Activated CD8-positive, alpha-beta T cell treated with anti-CD3 and anti-CD28 coated beads for 36 hours (primary cell): ENCODE measurements around the gene SERPINA4. TPM values are rescaled to one million over a fixed set of nuclear protein-coding genes. Genes with fewer than 3 reads are reported as not detected.
"Not testable (repeated sequence)": the region's sequence is repeated elsewhere in the genome, so short reads cannot be mapped to it uniquely, and the experiment has no call there.

Source experiments
- ATAC-seq: fragments of 200-7000 bp; cut with Tn5 transposase; one replicate; pipeline ENCODE4 v1.10.0; 2021; ENCODE audit warnings: mild to moderate bottlenecking, moderate library complexity
- CTCF ChIA-PET: fragments of 350-600 bp; sonication (Branson Sonifier 250); formaldehyde crosslinking; loops from one replicate; lab custom pipeline; 2021; ENCODE audit warnings: antibody characterized with exemption; lab: Charles Lee
- POLR2A ChIA-PET: fragments of 350-600 bp; sonication (Branson Sonifier 250); formaldehyde crosslinking; loops from one replicate; lab custom pipeline; 2021; ENCODE audit warnings: antibody characterized with exemption; lab: Charles Lee
- DNase-seq: peaks from one replicate; pipeline ENCODE4 v3.0.0-alpha.2; 2020
- H3K27ac Mint-ChIP-seq: one replicate; pipeline ENCODE4 v1.8.0; 2021; ENCODE audit warnings: mild to moderate bottlenecking, mixed read lengths
- H3K27me3 Mint-ChIP-seq: one replicate; pipeline ENCODE4 v1.8.0; 2021; ENCODE audit warnings: mixed read lengths
- H3K36me3 Mint-ChIP-seq: one replicate; pipeline ENCODE4 v1.8.0; 2021; ENCODE audit warnings: low read depth, mixed read lengths
- H3K4me1 Mint-ChIP-seq: one replicate; pipeline ENCODE4 v1.8.0; 2021; ENCODE audit warnings: low read depth, mixed read lengths
- H3K4me3 Mint-ChIP-seq: one replicate; pipeline ENCODE4 v1.8.0; 2021; ENCODE audit warnings: mild to moderate bottlenecking, moderate library complexity, mixed read lengths
- H3K9me3 Mint-ChIP-seq: one replicate; pipeline ENCODE4 v1.8.0; 2021; ENCODE audit warnings: mixed read lengths
- intact Hi-C: fragments of 100-400 bp; cut with micrococcal nuclease; formaldehyde crosslinking; loops from one replicate; pipeline ENCODE4 v1.10.0; 2022
- total RNA-seq, 2 experiments: library from RNA; stranded (reverse); gene quantifications; one replicate each; pipeline ENCODE4 v1.2.3, GENCODE V29; 2021
- TF ChIP-seq, protein P1 (sequence below): fragments of 200-600 bp; IDR thresholded peaks from one replicate; pipeline ENCODE4 v1.8.0; 2022; ENCODE audit warnings: antibody characterized with exemption, mild to moderate bottlenecking

SERPINA4 gene
- total RNA-seq, 2 experiments from 2014 or later: not detected

DNA sequence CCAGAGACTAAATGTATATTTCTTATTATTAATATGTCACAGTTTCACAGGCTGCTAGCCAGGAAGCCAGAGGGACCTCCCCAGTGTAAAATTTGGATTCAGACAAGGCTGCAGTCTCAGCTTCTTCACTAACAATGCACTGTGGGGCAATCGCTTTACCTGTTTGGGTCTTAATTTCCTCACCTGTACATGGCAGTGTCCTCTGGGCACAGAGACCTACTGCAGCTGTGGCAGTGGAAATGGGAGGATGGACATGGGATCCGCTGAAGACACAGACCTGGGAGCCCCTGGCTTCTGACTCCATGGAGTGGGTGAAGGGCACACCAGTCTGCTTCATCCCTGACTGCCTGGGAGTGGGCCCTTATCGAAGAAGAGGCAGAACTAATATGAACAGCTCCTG is 13.1 kb downstream of the SERPINA4 start:
- CTCF ChIA-PET: interaction anchor here (1.1 kb wide), 1 partner anchor 25 kb away, joined by 3 read pairs; no protein-coding TSS in a partner anchor
- TF ChIP-seq, protein P1, sequence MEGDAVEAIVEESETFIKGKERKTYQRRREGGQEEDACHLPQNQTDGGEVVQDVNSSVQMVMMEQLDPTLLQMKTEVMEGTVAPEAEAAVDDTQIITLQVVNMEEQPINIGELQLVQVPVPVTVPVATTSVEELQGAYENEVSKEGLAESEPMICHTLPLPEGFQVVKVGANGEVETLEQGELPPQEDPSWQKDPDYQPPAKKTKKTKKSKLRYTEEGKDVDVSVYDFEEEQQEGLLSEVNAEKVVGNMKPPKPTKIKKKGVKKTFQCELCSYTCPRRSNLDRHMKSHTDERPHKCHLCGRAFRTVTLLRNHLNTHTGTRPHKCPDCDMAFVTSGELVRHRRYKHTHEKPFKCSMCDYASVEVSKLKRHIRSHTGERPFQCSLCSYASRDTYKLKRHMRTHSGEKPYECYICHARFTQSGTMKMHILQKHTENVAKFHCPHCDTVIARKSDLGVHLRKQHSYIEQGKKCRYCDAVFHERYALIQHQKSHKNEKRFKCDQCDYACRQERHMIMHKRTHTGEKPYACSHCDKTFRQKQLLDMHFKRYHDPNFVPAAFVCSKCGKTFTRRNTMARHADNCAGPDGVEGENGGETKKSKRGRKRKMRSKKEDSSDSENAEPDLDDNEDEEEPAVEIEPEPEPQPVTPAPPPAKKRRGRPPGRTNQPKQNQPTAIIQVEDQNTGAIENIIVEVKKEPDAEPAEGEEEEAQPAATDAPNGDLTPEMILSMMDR: no peak
- H3K9me3 Mint-ChIP-seq: no peaks in the 10 kb centered on the region

DNA sequence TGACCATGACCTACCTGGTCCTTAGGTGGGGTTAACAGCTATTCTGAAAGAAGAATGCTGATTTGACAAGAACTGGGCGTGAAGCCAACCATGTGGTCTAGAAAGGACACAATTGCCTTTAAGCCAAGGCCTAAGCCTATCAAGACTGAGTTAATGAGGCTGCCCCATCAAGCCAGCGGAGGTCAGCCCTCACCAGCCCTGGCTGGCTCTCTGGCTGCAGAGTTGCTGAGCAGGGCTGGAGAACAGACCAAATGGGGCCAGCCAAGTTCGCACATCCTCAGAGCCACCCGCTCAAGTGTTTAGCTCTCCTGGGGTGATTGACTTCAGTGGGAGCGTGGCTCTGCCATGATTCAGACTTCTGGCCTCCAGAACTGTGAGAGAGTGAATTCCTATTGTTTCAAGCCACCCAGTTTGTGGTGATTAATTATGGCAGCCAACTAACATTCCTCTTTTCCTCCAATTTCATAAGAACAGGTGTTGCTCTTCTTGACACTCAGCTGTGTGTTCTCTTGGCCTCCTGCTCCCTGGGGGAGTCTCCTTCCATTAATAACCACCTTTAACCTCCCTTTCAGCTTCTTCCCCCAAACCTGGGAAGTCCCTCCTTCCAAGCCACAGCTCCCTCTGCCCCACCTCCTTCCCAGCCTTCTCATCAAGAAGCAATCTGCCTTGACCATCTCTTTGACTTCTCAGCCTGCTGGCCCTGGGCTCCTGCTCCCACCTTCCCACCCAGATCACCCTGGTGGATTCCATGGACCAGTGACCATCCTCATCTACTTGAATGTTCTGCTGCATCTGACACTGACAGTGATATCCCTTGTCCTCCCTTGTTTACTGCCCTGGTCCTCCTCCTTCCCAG is 14.7 kb downstream of the SERPINA4 start:
- Mint-ChIP-seq H3K9me3 (no peaks in the 10 kb centered on the region), H3K4me3 (no peak overlapping the region), H3K4me1 (no peaks in the 10 kb centered on the region), H3K27ac (no peak overlapping the region), H3K27me3 (peaks cover 2% of the 10 kb centered on the region), H3K36me3 (no peaks in the 10 kb centered on the region)
- TF ChIP-seq, protein P1: no peak
- ATAC-seq (no peak), DNase-seq (no peak)
- POLR2A ChIA-PET: interaction anchor here (1.3 kb wide), 1 partner anchor 10 kb away, joined by 3 read pairs; no protein-coding TSS in a partner anchor
- intact Hi-C loops: no loop called here
- CTCF ChIA-PET: no interaction called here

More for the DNA sequence above, 13.1 kb downstream of the SERPINA4 start:
- ATAC-seq: no peak
- intact Hi-C loops: no loop called here
- H3K4me1 Mint-ChIP-seq: no peaks in the 10 kb centered on the region
- H3K27me3 Mint-ChIP-seq: no peaks in the 10 kb centered on the region
- no peaks in the 10 kb centered on the region for H3K36me3 Mint-ChIP-seq
- no peak for DNase-seq
- no peak overlapping the region for H3K27ac Mint-ChIP-seq
- H3K4me3 Mint-ChIP-seq: no peak overlapping the region
- POLR2A ChIA-PET: no interaction called here

DNA sequence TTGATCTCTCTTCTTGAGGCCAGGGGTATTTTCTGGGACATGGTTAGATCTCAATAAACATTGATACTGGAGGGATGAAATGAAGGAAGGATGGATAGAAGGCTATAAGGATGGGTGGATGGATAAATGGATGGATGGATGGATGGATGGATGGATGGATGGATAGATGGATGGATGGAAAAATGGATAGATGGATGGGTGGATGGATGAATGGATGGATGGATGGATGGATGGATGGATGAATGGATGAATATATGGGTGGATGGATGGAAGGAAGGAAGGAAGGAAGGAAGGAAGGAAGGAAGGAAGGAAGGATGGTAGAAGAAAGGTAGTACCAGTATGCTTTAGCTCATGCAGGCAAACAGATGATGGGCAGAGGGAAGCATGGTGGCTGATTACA is 16.2 kb downstream of the SERPINA4 start:
- POLR2A ChIA-PET: interaction anchor here (1.1 kb wide), 1 partner anchor 86 kb away, joined by 3 read pairs; no protein-coding TSS in a partner anchor
- CTCF ChIA-PET, H3K36me3 Mint-ChIP-seq, H3K9me3 Mint-ChIP-seq, H3K27ac Mint-ChIP-seq, H3K4me1 Mint-ChIP-seq, DNase-seq, intact Hi-C loops, H3K4me3 Mint-ChIP-seq, H3K27me3 Mint-ChIP-seq, ATAC-seq: not testable (repeated sequence)

DNA sequence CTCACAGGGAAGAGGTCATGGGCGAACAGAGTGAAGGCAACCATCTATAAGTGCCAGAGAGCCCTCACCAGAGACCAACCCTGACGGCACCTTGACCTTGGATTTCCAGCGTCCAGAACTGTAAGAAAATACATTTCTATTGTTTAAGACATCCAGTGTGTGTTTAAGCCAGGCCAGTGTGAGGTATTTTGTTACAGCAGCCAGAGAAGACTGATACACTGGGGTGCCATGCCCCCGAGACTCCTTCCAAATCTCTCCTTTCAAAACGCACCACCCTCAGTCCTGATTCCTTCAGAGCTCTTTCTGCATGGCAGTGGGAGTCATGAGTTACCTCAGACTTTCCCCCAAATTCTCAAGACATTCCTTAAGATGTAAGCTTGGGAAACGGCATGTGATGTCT is 17.5 kb downstream of the SERPINA4 start:
- CTCF ChIA-PET: no interaction called here
- H3K36me3 Mint-ChIP-seq: no peaks in the 10 kb centered on the region
- POLR2A ChIA-PET: no interaction called here
- H3K4me3 Mint-ChIP-seq: no peak overlapping the region
- no peak overlapping the region for H3K27ac Mint-ChIP-seq
- ATAC-seq (no peak), DNase-seq (no peak)
- peaks cover 2% of the 10 kb centered on the region for H3K27me3 Mint-ChIP-seq
- H3K4me1 Mint-ChIP-seq: no peaks in the 10 kb centered on the region
- intact Hi-C loops: no loop called here
- H3K9me3 Mint-ChIP-seq: no peaks in the 10 kb centered on the region
- TF ChIP-seq, protein P1: no peak

DNA sequence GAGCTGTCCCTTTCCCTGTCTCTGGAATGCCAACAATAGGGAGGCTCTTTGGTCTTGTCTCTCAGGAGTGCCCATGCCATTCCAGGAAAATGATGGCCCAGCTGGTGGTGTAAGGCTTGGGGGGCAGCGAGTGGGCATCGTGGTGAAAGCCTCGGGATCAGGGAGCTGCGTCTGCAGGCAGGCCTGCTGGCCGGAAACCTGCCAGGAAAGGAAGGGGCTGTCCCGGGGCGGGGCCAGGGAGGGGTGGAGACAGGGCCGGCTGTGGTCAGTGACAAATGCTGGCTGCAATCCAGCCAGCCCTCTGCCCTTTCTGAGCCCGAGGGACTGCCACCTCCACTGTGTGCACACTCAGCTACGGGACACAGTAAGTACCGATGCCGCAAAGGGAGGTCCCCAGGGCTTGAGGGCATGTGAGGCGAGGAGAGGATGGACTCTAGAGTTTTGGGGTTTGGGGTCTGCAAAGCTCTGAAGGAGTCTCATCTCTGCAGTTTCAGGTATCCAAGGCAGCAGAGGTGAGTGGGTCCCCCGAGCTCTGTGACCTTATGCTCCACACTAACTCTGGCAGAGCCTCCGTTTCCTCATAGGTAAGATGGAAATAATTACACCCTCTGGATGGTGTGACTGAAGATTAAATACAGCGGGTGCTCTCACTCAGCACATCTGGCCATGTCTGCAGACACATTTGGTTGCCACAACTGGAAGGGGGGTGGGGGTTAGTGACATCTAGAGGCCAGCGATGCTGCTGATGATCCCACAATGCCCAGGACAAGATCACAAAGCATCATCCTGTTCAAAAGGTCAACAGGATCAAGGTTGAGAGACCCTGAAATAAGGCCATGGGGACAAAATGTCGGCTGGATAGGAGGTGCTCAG is 20.1 kb downstream of the SERPINA4 start, which contains the start of gene SERPINA5:
SERPINA5 (plus strand) TSS at position 300 of the 873 bp plus-strand sequence. CDS start 5,937 bp downstream, outside the sequence.
- intact Hi-C loops: no loop called here
- Mint-ChIP-seq H3K4me3 (no peak within 1 kb of the TSS), H3K9me3 (no peaks in the 10 kb centered on the region), H3K27me3 (peaks cover 2% of the 10 kb centered on the region), H3K36me3 (no peaks in the 10 kb centered on the region), H3K27ac (no peak within 1 kb of the TSS), H3K4me1 (no peaks in the 10 kb centered on the region)
- ATAC-seq (no peak), DNase-seq (no peak)
- TF ChIP-seq, protein P1: no peak
- CTCF ChIA-PET: no interaction called here
- POLR2A ChIA-PET: no interaction called here
